ENCODE data around the gene PLRG1. TPM values are rescaled to one million over a fixed set of nuclear protein-coding genes. Genes with fewer than 3 reads are reported as not detected.
A peak's percentile ranks its signal among the peaks of the same experiment; 100 is the strongest.

PLRG1 gene
- total RNA-seq, 1 experiment from 2014 or later: 116 TPM

GRCh38 chr4:154577324-154577723, 27.1 kb upstream of the PLRG1 start:
- DNase-seq (ENCODE audit: extremely low read depth, low read depth): no peak

GRCh38 chr4:154574311-154574710, 24.1 kb upstream of the PLRG1 start:
- no peak for DNase-seq (ENCODE audit: extremely low read depth, low read depth)

- DNase-seq (ENCODE audit: extremely low read depth, low read depth): no peak
Observed at GRCh38 chr4:154573190-154573870, 23.1 kb upstream of the PLRG1 start.

GRCh38 chr4:154569584-154569983, 19.4 kb upstream of the PLRG1 start:
- no peak for DNase-seq (ENCODE audit: extremely low read depth, low read depth)

GRCh38 chr4:154569028-154569427, 18.8 kb upstream of the PLRG1 start:
- no peak for DNase-seq (ENCODE audit: extremely low read depth, low read depth)

GRCh38 chr4:154566639-154567204, 16.5 kb upstream of the PLRG1 start:
- no peak for DNase-seq (ENCODE audit: extremely low read depth, low read depth)

- no peak for DNase-seq (ENCODE audit: extremely low read depth, low read depth)
Observed at GRCh38 chr4:154565704-154566103, 15.5 kb upstream of the PLRG1 start.

GRCh38 chr4:154564311-154564710, 14.1 kb upstream of the PLRG1 start:
- DNase-seq (ENCODE audit: extremely low read depth, low read depth): no peak

- no peak for DNase-seq (ENCODE audit: extremely low read depth, low read depth)
Observed at GRCh38 chr4:154562697-154563254, 12.6 kb upstream of the PLRG1 start, which contains the start of gene FGB. Gene FGB (plus strand): TSS chr4:154563011. CDS start chr4:154563019, 8 bp downstream.

GRCh38 chr4:154560824-154561231, 10.6 kb upstream of the PLRG1 start:
- DNase-seq (ENCODE audit: extremely low read depth, low read depth): no peak

GRCh38 chr4:154560419-154560801, 10.2 kb upstream of the PLRG1 start:
- no peak for DNase-seq (ENCODE audit: extremely low read depth, low read depth)

GRCh38 chr4:154559494-154560418, 9.6 kb upstream of the PLRG1 start:
- DNase-seq (ENCODE audit: extremely low read depth, low read depth): peak; percentile 41

- DNase-seq (ENCODE audit: extremely low read depth, low read depth): no peak
Observed at GRCh38 chr4:154559141-154559493, 8.9 kb upstream of the PLRG1 start.

GRCh38 chr4:154551872-154552686, 1.9 kb upstream of the PLRG1 start:
- DNase-seq (ENCODE audit: extremely low read depth, low read depth): peak; percentile 61

GRCh38 chr4:154545689-154546088, 4.5 kb downstream of the PLRG1 start:
- no peak for DNase-seq (ENCODE audit: extremely low read depth, low read depth)

GRCh38 chr4:154542271-154542879, 7.8 kb downstream of the PLRG1 start:
- DNase-seq (ENCODE audit: extremely low read depth, low read depth): no peak

- no peak for DNase-seq (ENCODE audit: extremely low read depth, low read depth)
Observed at GRCh38 chr4:154534296-154534695, 15.9 kb downstream of the PLRG1 start.

- no peak for DNase-seq (ENCODE audit: extremely low read depth, low read depth)
Observed at GRCh38 chr4:154529728-154530519, 20.3 kb downstream of the PLRG1 start.

GRCh38 chr4:154528869-154529268, 21.3 kb downstream of the PLRG1 start:
- no peak for DNase-seq (ENCODE audit: extremely low read depth, low read depth)
